Stomach (tissue), 4 donors: Measurements from ENCODE around the gene CEACAM5.

Source experiments
- CTCF ChIP-seq, 7 experiments: fragments of 450-650 bp in 4 of 7; fragments of 200-600 bp in 3 of 7; sonication (generic) in 3 of 7; IDR thresholded peaks; one replicate each; pipeline ENCODE4 v1.5.1; 2016 to 2019; ENCODE audit warnings: antibody characterized with exemption in 7 of 7, control low read depth in 2 of 7, mild to moderate bottlenecking in 1 of 7
- POLR2A ChIP-seq, 4 donors: fragments of 450-650 bp; IDR thresholded peaks; one replicate each; pipeline ENCODE4 v1.6.1; 2016; ENCODE audit warnings: antibody characterized with exemption in 4 of 4, control low read depth in 2 of 4, mild to moderate bottlenecking in 1 of 4, moderate library complexity in 1 of 4

- TF ChIP-seq POLR2A (IDR thresholded peaks at IDR 0.05) (no peak), CTCF (IDR thresholded peaks at IDR 0.05) (no peak)
Observed at GRCh38 chr19:41758846-41759245, 50.4 kb downstream of the CEACAM5 start.
